Memory B cell (primary cell): Measurements from ENCODE around the gene NCOA3.

ENCODE experiments used
- ATAC-seq: fragments of 150-1000 bp; cut with Tn5 transposase; 2 replicates; pipeline ENCODE4 v1.10.0; 2021; ENCODE audit warnings: low read depth, mild to moderate bottlenecking, moderate library complexity
- DNase-seq, 2 donors: peaks; one replicate each; pipeline ENCODE4 v3.0.0; 2022; ENCODE audit warnings: low spot score in 2 of 2
- H3K27ac Mint-ChIP-seq: one replicate; pipeline ENCODE4 v1.8.0; 2022; ENCODE audit warnings: mild to moderate bottlenecking, moderate library complexity, mixed read lengths
- H3K27me3 Mint-ChIP-seq: one replicate; pipeline ENCODE4 v1.8.0; 2022; ENCODE audit warnings: mixed read lengths
- H3K36me3 Mint-ChIP-seq: one replicate; pipeline ENCODE4 v1.8.0; 2022; ENCODE audit warnings: mild to moderate bottlenecking, mixed read lengths
- H3K4me1 Mint-ChIP-seq: one replicate; pipeline ENCODE4 v1.8.0; 2022; ENCODE audit warnings: mixed read lengths
- H3K4me3 Mint-ChIP-seq: one replicate; pipeline ENCODE4 v1.8.0; 2022; ENCODE audit warnings: mild to moderate bottlenecking, moderate library complexity, mixed read lengths
- H3K9me3 Mint-ChIP-seq: one replicate; pipeline ENCODE4 v1.8.0; 2022; ENCODE audit warnings: mixed read lengths

The NCOA3 gene

DNA sequence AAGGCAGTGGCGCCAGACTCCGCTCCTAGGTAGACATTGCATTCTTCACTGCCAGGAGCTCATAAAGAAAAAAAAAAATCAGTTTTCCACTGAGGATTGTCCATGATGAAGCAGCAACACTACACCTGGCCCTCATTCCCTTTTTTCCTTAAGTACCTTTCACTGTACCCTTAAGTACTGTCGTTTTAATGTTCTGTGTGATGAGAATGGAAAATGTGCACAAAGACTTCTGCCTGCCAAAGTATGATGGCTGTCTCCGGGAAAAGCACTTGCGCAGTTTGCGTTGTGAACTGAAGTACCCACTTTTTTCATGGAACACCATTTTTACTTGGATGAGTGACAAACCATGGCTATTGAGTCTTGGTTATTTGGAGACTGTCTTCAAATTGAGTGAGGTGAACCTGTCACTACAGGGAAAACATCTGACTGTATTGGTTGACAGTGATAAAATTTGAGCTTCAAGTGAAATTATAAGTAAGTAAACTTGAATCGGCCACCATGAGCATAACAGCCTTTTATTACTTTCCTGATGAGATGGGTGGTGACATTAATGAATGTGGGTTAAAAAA, 104.8 kb downstream of the NCOA3 start:
- H3K36me3 Mint-ChIP-seq: peaks cover 17% of the 10 kb centered on the region
- ATAC-seq: no peak
- no peaks in the 10 kb centered on the region for H3K27me3 Mint-ChIP-seq
- H3K9me3 Mint-ChIP-seq: no peaks in the 10 kb centered on the region
- no peak overlapping the region for H3K4me3 Mint-ChIP-seq
- H3K4me1 Mint-ChIP-seq: peaks cover 49% of the 10 kb centered on the region
- no peak for DNase-seq
- peak overlapping the region; percentile 92 for H3K27ac Mint-ChIP-seq

DNA sequence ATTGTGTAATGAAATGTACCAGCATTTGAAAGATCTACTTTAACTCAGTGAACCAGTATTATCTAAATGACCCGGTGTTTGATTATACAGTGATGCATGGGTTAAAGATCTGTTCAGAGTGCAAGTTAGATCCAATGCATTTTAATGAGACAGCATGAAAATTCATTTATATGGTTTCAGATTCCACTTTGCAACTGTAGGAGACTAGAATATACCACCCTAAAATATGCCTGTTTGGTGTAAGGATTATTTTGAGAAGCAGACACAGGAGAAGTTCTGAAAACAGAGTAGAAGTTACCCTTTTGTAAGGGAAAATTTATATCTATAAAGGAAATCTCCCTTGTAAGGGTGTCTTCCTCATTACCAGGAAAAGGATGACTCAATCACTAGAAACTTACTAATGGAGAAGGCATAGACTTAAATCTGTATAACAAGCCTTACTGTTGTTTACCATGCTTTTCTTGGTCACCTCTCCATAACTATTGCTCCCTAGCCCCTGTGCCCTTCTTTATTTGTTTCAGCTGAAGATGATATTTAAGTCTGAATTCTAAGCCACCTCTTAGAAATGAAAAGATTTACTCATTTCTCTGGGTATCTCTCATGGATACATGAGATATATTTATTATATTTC, 105.4 kb downstream of the NCOA3 start:
- DNase-seq (no peak), ATAC-seq (no peak)
- Mint-ChIP-seq H3K4me3 (no peak overlapping the region), H3K27me3 (no peaks in the 10 kb centered on the region), H3K4me1 (peaks cover 50% of the 10 kb centered on the region), H3K27ac (peak overlapping the region; percentile 53), H3K36me3 (peaks cover 18% of the 10 kb centered on the region), H3K9me3 (no peaks in the 10 kb centered on the region)

DNA sequence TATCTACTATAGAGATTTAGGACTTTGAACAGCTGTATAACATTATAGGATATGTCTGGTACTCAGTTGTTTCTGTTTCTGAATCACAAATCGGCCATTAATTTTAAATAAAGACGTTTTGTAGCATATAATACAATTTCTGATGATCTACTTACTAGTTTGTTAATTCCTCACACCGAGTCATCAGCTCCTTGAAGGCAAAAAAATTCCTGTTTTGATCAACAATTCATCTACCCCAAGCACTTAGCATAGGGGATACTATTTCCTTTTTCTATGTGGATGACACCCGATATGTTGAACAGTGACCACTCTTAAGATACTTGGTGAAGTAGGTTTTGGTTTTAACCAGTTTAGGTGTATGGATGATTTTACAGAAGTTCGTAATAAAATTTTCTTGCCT, 107.3 kb downstream of the NCOA3 start:
- H3K27me3 Mint-ChIP-seq: no peaks in the 10 kb centered on the region
- H3K9me3 Mint-ChIP-seq: no peaks in the 10 kb centered on the region
- peaks cover 51% of the 10 kb centered on the region for H3K4me1 Mint-ChIP-seq
- peak overlapping the region; percentile 60 for H3K27ac Mint-ChIP-seq
- DNase-seq: no peak
- peaks cover 23% of the 10 kb centered on the region for H3K36me3 Mint-ChIP-seq
- ATAC-seq: no peak
- H3K4me3 Mint-ChIP-seq: no peak overlapping the region

DNA sequence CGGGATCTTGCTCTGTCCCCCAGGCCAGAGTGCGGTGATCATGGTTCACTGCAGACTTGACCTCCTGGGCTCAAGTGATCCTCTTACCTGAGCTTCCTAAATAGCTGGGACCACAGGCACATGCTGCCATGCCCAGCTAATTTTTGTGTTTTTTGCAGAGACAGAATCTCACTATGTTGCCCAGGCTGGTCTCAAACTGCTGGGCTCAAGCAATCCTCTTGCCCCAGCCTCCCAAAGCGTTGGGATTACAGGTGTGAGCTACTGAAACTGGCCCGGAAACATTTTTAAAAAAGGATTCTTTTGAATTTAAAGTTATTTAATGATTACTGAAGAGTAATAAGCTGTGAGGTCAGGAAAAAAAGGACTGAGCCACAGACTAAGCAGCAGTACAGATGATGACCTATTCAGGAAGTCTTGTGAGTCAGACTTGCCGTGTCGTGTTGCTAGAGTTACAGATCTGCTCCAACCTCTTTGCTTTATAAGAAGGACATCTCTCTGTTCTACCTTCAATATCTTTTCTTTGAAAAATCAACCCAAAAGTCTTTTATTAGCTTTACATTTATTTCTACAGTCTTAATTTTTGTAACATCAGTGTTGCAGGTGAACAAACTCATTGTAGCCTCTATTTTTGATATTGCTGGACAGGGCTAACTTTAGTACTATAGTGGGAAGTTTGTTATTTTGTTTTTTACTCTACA, 108.7 kb downstream of the NCOA3 start:
- H3K4me1 Mint-ChIP-seq: peaks cover 53% of the 10 kb centered on the region
- peak overlapping the region; percentile 3 for H3K4me3 Mint-ChIP-seq
- H3K27ac Mint-ChIP-seq: peak overlapping the region; percentile 97
- H3K9me3 Mint-ChIP-seq: no peaks in the 10 kb centered on the region
- H3K27me3 Mint-ChIP-seq: no peaks in the 10 kb centered on the region
- ATAC-seq (peak; percentile 86), DNase-seq (no peak)
- H3K36me3 Mint-ChIP-seq: peaks cover 25% of the 10 kb centered on the region

DNA sequence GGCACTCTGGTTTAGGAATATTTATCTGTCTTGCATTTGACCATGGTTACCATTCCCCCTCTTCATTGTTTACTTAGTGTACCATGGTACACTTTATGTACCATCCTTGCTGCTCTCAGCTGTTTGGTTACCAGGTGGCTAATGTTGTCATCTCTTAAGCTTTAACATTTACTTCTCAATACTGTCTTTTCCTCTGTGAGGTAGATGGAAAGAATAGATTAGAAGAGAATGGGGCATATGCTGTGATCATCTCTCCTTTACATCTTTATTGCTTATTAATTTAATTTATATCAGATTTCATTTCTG, 109.2 kb downstream of the NCOA3 start:
- peaks cover 23% of the 10 kb centered on the region for H3K36me3 Mint-ChIP-seq
- no peaks in the 10 kb centered on the region for H3K27me3 Mint-ChIP-seq
- H3K27ac Mint-ChIP-seq: peak overlapping the region; percentile 97
- no peak overlapping the region for H3K4me3 Mint-ChIP-seq
- DNase-seq: no peak
- no peaks in the 10 kb centered on the region for H3K9me3 Mint-ChIP-seq
- peaks cover 48% of the 10 kb centered on the region for H3K4me1 Mint-ChIP-seq
- peak; percentile 56 for ATAC-seq

DNA sequence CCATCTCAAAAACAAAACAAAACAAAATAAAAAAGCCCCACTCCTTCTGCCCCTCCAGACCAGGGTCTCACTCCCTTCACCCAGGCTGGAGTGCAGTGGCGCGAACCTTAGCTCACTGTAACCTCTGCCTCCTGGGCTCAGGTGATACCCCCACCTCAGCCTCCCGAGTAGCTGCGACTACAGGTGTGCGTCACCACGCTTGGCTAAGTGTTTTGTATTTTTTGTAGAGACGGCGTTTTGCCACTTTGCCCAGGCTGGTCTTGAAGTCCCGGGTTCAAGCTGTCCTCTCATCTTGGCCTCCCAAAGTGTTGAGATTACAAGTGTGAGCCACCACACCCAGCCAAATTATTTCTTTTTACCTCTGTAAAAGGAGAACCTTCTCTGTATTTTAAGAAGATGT, 110.1 kb downstream of the NCOA3 start:
- ATAC-seq (no peak), DNase-seq (no peak)
- no peak overlapping the region for H3K4me3 Mint-ChIP-seq
- no peaks in the 10 kb centered on the region for H3K27me3 Mint-ChIP-seq
- H3K9me3 Mint-ChIP-seq: no peaks in the 10 kb centered on the region
- peaks cover 45% of the 10 kb centered on the region for H3K4me1 Mint-ChIP-seq
- peak overlapping the region; percentile 97 for H3K27ac Mint-ChIP-seq
- peaks cover 22% of the 10 kb centered on the region for H3K36me3 Mint-ChIP-seq

DNA sequence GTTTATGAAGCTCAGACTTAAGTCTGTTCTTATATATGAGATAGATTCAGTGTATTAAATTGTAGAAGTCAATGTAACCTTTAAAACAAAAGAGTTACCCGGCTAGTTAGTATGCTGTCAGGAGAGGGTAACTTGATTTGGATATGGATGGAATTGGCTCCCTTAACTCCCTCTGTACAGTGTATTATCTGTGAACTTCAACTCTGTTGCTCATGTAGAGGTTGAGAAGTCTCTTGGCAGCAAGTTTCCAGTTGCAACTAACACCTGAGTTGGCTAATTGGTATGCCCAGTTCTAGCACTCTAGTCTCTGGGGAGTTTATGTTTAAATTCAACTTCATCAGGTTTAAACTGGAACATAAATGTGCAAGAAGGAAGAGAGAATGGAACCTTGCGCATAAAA, 111.0 kb downstream of the NCOA3 start:
- peak overlapping the region; percentile 97 for H3K27ac Mint-ChIP-seq
- H3K27me3 Mint-ChIP-seq: no peaks in the 10 kb centered on the region
- DNase-seq (no peak), ATAC-seq (no peak)
- H3K4me3 Mint-ChIP-seq: no peak overlapping the region
- H3K36me3 Mint-ChIP-seq: peaks cover 18% of the 10 kb centered on the region
- H3K4me1 Mint-ChIP-seq: peaks cover 46% of the 10 kb centered on the region
- H3K9me3 Mint-ChIP-seq: no peaks in the 10 kb centered on the region

DNA sequence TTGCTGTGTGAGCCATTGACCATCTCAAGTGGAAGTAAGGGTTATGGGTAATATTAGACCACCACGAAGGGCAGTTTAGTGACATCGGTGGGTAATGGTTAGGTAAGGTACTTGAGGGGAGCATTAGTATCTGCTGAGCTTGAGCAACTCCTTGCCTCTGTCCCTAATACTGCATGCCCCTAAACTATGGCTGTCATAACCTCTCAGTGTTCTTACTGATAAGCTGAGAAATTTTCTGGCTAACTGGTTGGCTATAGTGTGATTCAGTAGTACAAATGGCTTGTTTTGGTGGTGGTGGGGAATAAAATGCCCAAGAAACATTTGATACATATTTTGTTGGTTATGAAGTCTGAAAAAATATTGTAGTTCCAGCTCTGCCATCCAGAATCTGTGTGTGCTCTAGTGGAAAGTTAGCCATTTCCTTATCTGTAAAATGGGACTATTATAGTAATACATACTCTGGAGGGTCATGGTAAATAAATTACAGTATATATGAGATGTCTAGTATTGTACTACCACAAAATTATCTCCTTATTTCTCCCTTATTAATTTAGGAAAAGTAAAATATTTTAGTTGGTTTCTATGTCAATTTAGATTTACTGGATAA, 113.1 kb downstream of the NCOA3 start:
- Mint-ChIP-seq H3K27ac (peak overlapping the region; percentile 97), H3K9me3 (no peaks in the 10 kb centered on the region), H3K4me1 (peaks cover 44% of the 10 kb centered on the region), H3K36me3 (peaks cover 20% of the 10 kb centered on the region), H3K4me3 (no peak overlapping the region), H3K27me3 (no peaks in the 10 kb centered on the region)
- DNase-seq (no peak), ATAC-seq (no peak)

DNA sequence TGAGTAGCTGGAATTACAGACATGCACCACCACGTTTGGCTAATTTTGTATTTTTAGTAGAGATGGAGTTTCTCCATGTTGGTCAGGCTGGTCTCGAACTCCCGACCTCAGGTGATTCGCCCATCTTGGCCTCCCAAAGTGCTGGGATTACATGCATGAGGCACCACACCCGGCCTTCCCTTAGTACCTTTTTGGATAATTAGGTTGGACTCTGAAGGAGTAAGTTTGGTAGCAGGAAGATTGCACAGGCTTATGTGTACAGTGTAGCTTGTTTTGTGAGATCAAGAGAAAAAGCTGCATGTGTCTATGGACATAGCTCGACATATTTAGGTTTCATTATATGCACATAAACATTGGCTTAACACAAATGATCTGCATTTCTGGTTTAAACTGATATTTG, 116.8 kb downstream of the NCOA3 start:
- Mint-ChIP-seq H3K4me1 (peaks cover 31% of the 10 kb centered on the region), H3K9me3 (no peaks in the 10 kb centered on the region), H3K36me3 (peaks cover 20% of the 10 kb centered on the region), H3K4me3 (no peak overlapping the region), H3K27ac (peak overlapping the region; percentile 58), H3K27me3 (no peaks in the 10 kb centered on the region)
- no peak for ATAC-seq
- no peak for DNase-seq

DNA sequence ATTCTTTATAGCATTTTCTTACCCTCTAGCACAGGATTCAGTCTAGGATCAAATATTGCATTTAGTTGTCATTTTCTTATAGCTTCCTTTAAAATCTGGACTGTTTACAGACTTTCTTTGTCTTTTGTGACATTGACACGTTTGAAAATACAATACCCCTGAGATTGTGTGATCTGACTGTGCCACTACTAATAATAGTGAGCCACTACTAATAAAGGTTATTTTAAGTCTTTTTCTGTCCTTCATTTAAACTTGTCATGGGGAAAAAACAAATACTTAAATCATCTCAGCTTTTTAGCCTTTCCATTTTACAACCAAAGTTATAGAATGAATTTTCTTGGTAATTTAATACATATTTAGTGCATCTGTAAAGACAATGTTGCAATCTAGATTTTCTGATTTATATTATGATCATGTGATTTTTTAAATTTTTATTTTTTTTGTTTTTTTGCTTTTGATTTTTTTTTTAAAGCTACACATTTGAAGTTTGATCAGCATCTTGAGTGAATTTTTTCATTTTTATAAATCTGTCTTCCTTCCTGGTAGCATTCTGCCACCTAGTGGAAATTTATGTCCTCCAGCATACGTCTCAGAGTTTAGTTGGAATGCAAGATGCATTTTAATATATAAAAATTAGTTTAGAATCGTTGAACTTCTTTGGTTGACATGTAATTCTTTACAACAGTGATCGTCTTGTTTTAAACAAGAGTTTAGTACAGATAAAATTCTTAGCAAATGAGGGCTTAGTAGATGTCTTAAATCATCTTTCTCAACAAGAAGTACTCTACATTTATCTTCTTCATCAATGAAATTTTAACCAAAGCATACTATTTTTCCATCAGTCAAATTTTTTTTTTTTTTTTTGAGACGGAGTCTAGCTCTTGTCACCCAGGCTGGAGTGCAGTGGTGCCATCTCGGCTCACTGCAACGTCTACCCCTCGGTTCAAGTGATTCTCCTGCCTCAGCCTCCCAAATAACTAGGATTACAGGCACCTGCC, 119.4 kb downstream of the NCOA3 start:
- Mint-ChIP-seq H3K27me3 (no peaks in the 10 kb centered on the region), H3K9me3 (no peaks in the 10 kb centered on the region), H3K4me1 (peaks cover 19% of the 10 kb centered on the region), H3K27ac (peak overlapping the region; percentile 92), H3K4me3 (no peak overlapping the region), H3K36me3 (peaks cover 17% of the 10 kb centered on the region)
- peak; percentile 70 for ATAC-seq
- peak in 1 of 2 donors; percentile 43 for DNase-seq

DNA sequence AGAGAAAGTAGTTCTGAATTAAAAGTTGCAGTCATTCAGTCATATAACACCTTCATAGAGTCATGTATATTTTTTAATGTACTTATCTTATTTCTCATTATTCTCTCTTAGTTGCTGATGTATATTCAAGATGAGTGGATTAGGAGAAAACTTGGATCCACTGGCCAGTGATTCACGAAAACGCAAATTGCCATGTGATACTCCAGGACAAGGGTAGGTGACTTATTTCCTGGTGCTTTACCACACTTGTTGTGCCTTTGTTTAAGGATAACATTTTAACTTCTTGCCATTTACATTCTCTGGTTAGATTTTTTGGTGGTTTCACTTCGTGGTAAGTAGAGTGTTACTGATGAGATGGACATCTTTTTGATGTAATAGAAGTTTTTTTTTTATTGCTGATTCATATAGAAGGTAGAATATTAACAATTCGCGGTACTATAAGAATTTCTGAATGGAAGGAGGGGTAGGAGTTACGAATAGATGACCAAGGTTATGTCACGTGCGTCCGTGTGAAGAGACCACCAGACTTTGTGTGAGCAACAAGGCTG, 120.5 kb downstream of the NCOA3 start:
- peaks cover 19% of the 10 kb centered on the region for H3K4me1 Mint-ChIP-seq
- no peaks in the 10 kb centered on the region for H3K9me3 Mint-ChIP-seq
- H3K27ac Mint-ChIP-seq: peak overlapping the region; percentile 41
- peaks cover 19% of the 10 kb centered on the region for H3K36me3 Mint-ChIP-seq
- no peaks in the 10 kb centered on the region for H3K27me3 Mint-ChIP-seq
- H3K4me3 Mint-ChIP-seq: no peak overlapping the region
- ATAC-seq (no peak), DNase-seq (no peak)

DNA sequence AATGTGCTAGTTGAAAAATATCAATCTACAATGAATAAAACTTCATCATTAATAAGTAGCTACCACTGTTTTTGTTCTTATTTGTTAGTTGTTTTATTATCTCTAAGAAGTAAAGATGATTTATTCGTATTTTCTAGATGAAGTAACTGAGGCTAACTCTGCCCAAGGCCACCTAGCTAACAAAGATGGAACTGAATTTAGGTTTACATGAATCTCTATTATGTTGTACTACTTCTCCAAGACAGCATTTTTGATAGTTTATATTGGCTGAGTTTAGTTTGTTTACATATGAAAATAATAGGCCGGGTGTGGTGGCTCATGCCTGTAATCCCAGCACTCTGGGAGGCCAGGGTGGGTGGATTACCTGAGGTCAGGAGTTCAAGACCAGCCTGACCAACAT, 121.5 kb downstream of the NCOA3 start:
- H3K27me3 Mint-ChIP-seq: no peaks in the 10 kb centered on the region
- H3K4me1 Mint-ChIP-seq: peaks cover 16% of the 10 kb centered on the region
- peaks cover 22% of the 10 kb centered on the region for H3K36me3 Mint-ChIP-seq

DNA sequence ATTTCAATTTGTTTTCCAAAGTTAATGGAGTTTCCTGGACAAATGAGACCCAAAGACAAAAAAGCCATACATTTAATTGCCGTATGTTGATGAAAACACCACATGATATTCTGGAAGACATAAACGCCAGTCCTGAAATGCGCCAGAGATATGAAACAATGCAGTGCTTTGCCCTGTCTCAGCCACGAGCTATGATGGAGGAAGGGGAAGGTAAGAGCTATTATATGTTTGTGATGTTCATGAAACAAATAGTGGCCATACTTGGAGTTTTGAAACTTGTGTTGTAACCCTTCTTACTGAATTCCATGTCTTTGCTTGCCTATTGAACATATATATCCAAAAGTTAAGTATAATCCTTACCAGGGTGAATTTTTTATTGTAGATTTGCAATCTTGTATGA, 125.9 kb downstream of the NCOA3 start:
- Mint-ChIP-seq H3K4me1 (peaks cover 8% of the 10 kb centered on the region), H3K4me3 (no peak overlapping the region), H3K36me3 (peaks cover 20% of the 10 kb centered on the region), H3K27ac (no peak overlapping the region), H3K9me3 (no peaks in the 10 kb centered on the region), H3K27me3 (no peaks in the 10 kb centered on the region)
- DNase-seq (no peak), ATAC-seq (no peak)

More for the DNA sequence above, 121.5 kb downstream of the NCOA3 start:
- H3K27ac Mint-ChIP-seq: no peak overlapping the region
- no peak for DNase-seq
- H3K4me3 Mint-ChIP-seq: no peak overlapping the region
- no peak for ATAC-seq
- H3K9me3 Mint-ChIP-seq: no peaks in the 10 kb centered on the region
